Hippocampal formation (tissue), 2 donors: ENCODE measurements around the gene GUSB.
"Not testable (repeated sequence)": the region's sequence is repeated elsewhere in the genome, so short reads cannot be mapped to it uniquely, and the experiment has no call there.

Experiments
- DNase-seq, 2 donors: peaks; one replicate each; lab custom pipeline; 2025; lab: John Stamatoyannopoulos, UW

Gene GUSB

GRCh38 chr7:65981965-65982792, at the start of gene GUSB:
GUSB (minus strand) TSS chr7:65982213; CDS start chr7:65982183, 30 bp downstream.
- peak; percentile 86 to 89 for DNase-seq

DNA sequence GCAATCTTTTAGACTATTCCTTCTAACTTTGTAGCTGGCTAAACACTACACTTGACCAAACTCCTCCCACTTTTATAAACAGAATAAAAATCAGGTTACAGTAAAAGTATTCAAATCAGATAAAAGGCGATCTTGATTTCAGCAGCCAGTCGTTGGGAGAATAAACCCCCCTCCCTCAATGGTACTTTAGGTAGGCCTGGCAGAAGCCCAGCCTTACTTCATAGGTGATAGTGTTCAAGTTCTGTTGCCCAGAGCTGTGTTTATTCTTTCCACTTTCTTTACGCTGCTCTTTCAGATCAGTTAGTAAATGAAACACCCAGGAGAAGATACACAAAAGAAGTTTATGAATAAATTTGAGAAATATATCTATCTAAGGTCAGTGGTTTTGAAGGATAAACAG, 46.3 kb upstream of the GUSB start:
- DNase-seq = not testable (repeated sequence)

GRCh38 chr7:66016131-66016461, 34.1 kb upstream of the GUSB start:
- DNase-seq = no peak

DNA sequence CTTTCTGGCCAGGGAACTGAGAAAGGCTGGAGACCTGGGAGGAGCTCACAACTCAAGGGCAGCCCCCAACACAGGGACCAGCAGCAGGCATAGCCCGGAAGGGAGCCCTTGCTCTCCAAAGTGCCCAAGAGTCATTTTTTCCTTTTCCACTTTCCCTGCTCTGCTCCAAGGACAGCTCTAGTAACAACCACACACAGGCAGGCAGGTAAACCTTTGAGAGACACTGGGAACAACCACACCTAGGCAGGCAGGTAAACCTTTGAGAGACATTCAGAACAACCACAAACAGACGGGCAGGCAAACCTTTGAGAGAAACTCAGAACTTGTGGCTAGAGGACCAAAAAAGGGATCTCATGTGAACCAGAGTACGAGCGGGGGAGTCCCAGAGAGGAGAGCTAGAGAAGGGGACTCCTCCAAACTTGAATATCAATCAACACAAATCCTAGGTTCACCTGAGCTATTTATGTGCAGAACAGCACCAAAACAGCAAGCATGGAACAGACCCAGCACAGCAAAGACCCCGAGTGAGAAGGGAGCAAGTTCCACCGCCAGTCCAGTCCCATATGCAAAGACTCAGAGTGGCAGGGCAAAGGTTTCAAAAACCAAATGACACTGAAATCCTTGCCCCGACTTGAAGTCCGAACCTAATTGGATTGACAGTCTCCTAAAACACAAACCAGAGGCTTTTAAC, 33.6 kb upstream of the GUSB start:
- DNase-seq = no peak

GRCh38 chr7:66013938-66014337, 31.9 kb upstream of the GUSB start:
- DNase-seq = no peak

- DNase-seq = no peak
Measured at GRCh38 chr7:66007232-66007631, 25.2 kb upstream of the GUSB start.

DNA sequence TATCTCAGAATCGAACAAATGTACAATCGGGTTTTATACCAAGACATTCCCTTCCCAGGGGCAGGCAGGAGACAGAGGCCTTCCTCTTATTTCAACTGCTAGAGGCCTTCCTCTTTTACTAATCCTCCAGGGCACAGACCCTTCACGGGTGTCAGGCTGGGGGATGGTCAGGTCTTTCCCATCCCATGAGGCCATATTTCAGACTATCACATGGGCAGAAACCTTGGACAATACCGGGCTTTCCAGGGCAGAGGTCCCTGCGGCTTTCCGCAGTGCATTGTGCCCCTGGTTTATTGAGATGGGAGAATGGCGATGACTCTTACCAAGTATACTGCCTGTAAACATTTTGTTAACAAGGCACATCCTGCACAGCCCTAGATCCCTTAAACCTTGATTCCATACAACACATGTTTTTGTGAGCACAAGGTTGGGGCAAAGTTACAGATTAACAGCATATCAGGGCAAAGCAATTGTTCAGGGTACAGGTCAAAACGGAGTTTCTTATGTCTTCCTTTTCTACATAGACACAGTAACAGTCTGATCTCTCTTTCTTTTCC, 23.2 kb upstream of the GUSB start:
- not testable (repeated sequence) for DNase-seq

GRCh38 chr7:66000823-66001417, 18.9 kb upstream of the GUSB start:
- DNase-seq = not testable (repeated sequence)

- not testable (repeated sequence) for DNase-seq
Measured at GRCh38 chr7:65994984-65995383, 13.0 kb upstream of the GUSB start.

GRCh38 chr7:65992526-65992925, 10.5 kb upstream of the GUSB start:
- DNase-seq = no peak

GRCh38 chr7:65991829-65992228, 9.8 kb upstream of the GUSB start:
- DNase-seq = not testable (repeated sequence)

DNA sequence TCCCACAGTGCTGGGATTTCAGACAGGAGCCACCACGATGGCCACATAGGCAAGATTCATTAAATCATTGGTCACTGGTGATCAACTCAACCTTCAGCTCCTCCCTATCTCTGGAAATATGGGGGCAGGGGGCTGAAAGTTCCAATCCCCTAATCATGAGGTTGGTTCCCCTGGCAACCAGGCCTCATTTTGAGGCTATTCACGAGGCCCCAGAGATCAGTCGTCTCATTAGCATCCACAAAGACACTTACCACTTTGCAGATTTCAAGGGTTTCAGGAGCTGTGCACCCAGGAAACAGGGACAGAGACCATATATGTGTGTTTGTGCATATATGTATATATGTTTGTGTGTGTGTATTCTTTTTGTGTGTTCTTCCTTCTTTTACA, 7.7 kb upstream of the GUSB start:
- no peak for DNase-seq

- DNase-seq = not testable (repeated sequence)
Measured at GRCh38 chr7:65988503-65988902, 6.5 kb upstream of the GUSB start.

- DNase-seq = no peak
Measured at GRCh38 chr7:65988084-65988483, 6.1 kb upstream of the GUSB start.

DNA sequence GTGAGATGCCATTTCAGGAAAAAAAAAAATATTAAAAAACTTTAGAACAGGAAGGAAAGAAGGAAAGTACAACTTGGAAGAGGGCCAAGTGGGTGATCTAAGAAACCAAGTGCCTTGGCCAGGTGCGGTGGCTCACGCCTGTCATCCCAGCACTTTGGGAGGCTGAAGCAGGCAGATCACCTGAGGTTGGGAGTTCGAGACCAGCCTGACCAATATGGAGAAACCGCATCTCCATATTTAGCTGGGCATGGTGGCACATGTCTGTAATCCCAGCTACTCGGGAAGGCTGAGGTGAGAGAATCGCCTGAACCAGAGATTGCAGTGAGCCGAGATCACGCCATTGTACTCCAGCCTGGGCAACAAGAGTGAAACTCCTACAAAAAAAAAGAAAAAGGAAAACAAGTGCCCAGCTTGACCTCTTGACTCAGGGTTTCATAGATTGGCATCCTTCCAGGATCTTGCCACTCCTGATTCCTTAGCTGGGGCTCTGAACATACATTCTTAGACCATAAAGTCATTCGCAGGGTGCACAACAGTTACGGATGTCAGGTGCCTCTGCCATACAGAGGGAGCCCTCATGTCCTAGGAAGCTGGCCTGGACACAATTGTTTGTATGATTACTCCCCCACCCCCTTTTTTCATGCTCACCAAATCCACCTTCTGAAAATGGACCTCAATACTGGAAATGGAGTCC, 2.1 kb upstream of the GUSB start:
- no peak for DNase-seq

GRCh38 chr7:65980478-65981250, 1.3 kb downstream of the GUSB start:
- DNase-seq = peak in 1 of 2 donors; percentile 4

DNA sequence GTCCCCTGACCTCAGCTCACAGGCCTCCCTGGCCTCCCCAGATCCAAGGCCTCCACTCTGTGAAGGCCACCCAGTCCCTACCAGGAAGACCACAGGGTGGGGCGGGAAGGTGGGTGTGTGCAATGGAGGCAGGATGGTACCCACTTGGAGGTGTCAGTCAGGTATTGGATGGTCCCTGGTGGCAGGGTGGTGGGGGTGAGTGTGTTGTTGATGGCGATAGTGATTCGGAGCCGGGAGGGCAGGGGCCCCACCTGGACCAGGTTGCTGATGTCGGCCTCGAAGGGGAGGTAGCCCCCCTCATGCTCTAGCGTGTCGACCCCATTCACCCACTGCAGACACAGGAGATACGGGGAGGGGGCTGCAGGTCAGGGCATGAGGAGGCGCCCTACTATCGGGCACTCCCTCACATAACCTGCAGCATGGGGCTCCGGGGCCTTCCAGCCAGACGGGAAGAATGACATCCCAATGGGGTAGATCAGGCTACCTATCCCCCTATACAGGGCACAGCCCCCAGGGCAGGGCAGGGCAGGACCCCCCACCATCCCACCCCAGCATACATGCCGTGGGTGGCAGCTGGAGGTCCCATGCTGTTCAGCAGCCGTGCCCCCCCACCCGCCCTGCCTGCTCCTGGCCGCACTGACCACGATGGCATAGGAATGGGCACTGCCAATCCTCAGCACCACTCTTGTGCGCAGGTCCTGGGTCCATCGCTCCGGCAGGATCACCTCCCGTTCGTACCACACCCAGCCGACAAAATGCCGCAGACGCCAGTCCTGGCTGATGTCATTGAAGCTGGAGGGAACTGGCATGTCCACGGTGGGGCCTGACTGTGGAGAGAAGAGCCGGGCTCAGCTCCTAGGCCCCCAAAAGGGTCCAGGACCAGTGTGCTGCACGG, 2.2 kb downstream of the GUSB start:
- no peak for DNase-seq

- DNase-seq = no peak
Measured at GRCh38 chr7:65978891-65979582, 3.0 kb downstream of the GUSB start.

DNA sequence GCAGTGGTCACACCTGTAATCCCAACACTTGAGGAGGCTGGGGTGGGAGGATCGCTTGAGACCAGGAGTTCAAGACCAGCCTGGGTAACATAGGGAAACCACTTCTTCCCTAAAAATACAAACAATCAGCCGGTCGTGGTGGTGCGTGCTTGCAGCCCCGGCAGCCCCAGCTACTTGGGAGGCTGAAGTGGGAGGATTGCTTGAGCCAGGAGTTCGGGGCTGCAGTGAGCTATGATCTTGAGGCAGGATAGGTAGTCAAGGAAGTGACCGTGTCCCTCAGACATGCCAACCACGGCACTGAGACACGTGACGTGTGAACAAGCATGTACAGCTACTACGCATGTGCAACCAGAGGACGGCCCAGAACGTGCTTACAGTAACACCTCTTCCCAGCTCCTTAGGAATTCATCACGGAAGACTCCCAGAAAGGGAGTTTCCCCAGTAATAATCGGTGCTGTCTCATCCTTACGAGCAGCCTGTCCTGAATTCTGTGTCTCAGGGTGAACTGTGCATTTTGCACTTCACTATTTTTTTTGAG, 5.3 kb downstream of the GUSB start:
- no peak for DNase-seq
